ENCODE data around the gene ISLR2.
"Not testable (repeated sequence)": the region's sequence is repeated elsewhere in the genome, so short reads cannot be mapped to it uniquely, and the experiment has no call there.

ISLR2 gene

GRCh38 chr15:74158855-74159650, 28.7 kb downstream of the ISLR2 start:
- no peak for DNase-seq

GRCh38 chr15:74159773-74160172, 29.4 kb downstream of the ISLR2 start:
- no peak for DNase-seq

- not testable (repeated sequence) for DNase-seq
These were observed 30.0 kb downstream of the ISLR2 start for GRCh38 chr15:74160390-74160789.

- not testable (repeated sequence) for DNase-seq
These were observed 31.8 kb downstream of the ISLR2 start for GRCh38 chr15:74162195-74162536.

- DNase-seq: no peak
These were observed 35.1 kb downstream of the ISLR2 start for GRCh38 chr15:74165461-74165860.

GRCh38 chr15:74167891-74168331, 37.5 kb downstream of the ISLR2 start:
- no peak for DNase-seq

GRCh38 chr15:74168711-74169126, 38.3 kb downstream of the ISLR2 start:
- DNase-seq: no peak

- DNase-seq: no peak
These were observed 39.9 kb downstream of the ISLR2 start for GRCh38 chr15:74170071-74170844.

- no peak for DNase-seq
These were observed 40.6 kb downstream of the ISLR2 start for GRCh38 chr15:74170875-74171578.

- DNase-seq: no peak
These were observed 41.7 kb downstream of the ISLR2 start for GRCh38 chr15:74171965-74172541.

- no peak for DNase-seq
These were observed 42.5 kb downstream of the ISLR2 start for GRCh38 chr15:74172701-74173379.

GRCh38 chr15:74173380-74174218, 43.2 kb downstream of the ISLR2 start, which contains the start of gene ISLR:
TSS of gene ISLR (plus strand) at chr15:74173710. CDS start at chr15:74174859, 1,149 bp downstream.
- DNase-seq: no peak

- no peak for DNase-seq
These were observed 44.0 kb downstream of the ISLR2 start for GRCh38 chr15:74174219-74174957.

- no peak for DNase-seq
These were observed 44.5 kb downstream of the ISLR2 start for GRCh38 chr15:74174958-74175253.

GRCh38 chr15:74175271-74176191, 45.1 kb downstream of the ISLR2 start:
- DNase-seq: no peak

GRCh38 chr15:74176262-74177214, 46.2 kb downstream of the ISLR2 start:
- DNase-seq: no peak

- DNase-seq: no peak
These were observed 48.1 kb downstream of the ISLR2 start for GRCh38 chr15:74178326-74179100.
